Epidermal melanocyte (primary cell): ENCODE data around the gene OR5K2.
A peak's percentile ranks its signal among the peaks of the same experiment; 100 is the strongest.

ENCODE experiments used
- DNase-seq: peaks from one replicate; pipeline ENCODE4 v3.0.0; 2011; ENCODE audit warnings: low spot score; ENCODE audit not compliant: insufficient read length

OR5K2 gene

DNA sequence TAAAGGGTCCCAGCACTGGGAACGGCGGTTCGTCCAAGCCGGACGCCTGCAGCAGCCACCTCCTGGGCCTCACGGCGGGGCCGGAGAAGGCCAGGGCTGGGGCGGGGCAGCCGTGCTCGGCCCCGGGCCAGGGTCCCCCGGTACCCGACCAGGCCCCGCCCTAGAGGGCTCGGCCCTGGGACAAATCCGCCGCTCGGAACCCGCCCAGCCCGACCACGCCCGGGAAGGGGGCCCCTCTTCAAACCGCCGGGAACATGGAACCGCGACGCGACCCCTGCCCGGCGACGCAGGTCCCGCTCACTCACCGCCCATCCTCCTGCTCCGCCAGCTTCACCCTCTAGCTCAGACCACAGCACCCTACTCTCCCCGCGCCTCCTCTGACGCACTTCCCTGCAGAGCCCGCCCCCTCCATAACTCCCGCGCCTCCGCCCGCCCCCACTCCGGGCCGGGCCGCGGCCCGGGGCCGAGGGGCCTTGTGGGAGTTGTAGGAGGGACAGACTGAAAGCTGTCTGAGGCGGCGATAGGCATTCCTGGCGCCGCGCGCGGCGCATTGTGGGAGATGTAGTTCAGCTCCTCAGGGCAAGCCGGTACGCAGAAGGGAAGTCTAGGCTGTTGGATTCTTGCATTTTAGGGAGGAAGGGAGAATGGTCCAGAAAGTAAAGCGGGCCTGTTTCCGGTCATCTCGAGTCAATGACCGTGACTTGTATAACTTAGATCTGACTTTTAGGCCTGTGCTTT lies 25.2 kb downstream of the OR5K2 start, which contains the start of gene CLDND1:
Gene CLDND1 (minus strand): TSS at position 359 of the 738 bp plus-strand sequence. CDS start 1,478 bp downstream, outside the sequence.
- peak; percentile 90 for DNase-seq

DNA sequence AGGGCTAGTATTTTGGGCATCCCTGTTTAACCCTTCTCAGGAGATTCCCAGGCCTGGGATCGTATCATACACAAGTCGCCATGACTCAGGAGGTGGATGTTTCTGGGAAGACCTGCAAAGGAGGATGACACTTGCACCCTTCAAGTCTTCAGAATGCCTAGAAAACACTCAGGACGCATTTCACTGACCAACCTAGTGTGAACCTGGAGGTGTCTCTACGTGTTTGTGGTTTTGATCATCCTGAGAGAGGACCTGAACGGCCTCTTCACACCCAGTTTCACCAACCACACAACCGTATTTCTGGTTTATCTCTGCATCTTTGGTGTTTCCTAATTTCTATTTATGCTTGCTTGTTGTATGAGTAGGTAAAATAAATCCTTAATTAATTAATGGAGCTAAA lies 28.0 kb downstream of the OR5K2 start:
- DNase-seq: no peak

DNA sequence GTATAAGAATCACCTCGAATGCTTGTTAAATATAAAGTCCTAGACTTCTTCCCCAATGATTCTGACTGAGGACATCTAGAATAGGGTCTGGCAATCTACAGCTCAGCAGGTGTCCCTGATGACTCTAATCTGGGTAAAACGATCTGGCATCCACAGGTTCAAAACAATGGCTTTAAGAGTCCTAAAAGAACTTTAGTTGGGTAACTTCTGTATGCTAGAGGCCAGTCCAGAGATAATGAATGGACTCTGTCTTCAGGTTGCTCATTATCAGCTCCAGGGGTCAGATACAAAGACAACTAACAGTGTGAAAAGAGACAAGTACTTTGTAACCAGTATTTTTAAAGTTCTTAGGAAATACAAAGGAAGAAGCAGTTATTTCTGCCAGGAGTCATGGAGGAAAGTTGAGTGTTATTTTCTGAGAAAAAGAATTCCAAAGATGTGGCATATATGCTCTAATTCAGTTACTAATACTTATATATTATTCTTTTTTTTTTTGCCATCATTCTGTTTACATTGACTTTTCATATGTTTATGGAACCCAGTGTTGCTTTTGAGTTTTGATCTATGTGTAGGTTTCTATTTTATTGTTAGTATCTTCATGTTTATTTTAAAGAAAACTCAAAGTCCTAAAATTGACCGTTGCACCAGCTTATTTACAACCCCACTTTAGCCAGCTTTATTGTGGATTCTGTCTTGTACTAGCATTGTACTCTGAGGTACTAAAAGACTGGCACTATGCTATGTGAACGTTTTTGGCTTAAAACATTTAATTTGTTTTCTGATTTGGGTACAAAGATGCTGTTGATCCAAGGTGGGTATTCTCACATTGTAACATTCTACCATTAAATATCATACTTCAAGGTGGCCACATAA lies 31.2 kb downstream of the OR5K2 start:
- DNase-seq: no peak

GRCh38 chr3:98529856-98530459 lies 32.5 kb downstream of the OR5K2 start:
- no peak for DNase-seq

DNA sequence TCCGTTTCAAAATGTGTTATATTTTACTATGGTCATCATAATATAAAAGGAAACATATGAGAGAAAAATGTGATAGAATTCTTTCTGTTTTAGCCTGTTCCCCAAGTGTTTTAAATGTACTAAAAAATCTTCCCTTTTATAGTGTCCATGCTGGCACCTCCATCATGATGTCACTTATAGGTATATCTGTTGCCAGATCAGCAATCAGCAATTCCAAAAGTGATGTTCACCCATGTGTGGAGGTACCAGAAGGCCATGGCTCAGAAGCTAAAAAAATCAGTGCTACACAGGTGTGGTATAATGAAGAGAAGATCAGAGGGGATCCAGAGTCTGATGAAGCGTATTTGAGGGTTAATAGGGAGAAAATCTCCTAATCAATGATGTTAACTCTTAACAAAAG lies 33.2 kb downstream of the OR5K2 start:
- no peak for DNase-seq

GRCh38 chr3:98531622-98532274 lies 34.3 kb downstream of the OR5K2 start, which contains the start of gene GPR15:
Gene GPR15, plus strand, starts transcription at chr3:98531978. Its CDS starts 56 bp downstream, at chr3:98532034.
- no peak for DNase-seq

- DNase-seq: no peak
Measured at GRCh38 chr3:98532275-98532637, 34.8 kb downstream of the OR5K2 start.

DNA sequence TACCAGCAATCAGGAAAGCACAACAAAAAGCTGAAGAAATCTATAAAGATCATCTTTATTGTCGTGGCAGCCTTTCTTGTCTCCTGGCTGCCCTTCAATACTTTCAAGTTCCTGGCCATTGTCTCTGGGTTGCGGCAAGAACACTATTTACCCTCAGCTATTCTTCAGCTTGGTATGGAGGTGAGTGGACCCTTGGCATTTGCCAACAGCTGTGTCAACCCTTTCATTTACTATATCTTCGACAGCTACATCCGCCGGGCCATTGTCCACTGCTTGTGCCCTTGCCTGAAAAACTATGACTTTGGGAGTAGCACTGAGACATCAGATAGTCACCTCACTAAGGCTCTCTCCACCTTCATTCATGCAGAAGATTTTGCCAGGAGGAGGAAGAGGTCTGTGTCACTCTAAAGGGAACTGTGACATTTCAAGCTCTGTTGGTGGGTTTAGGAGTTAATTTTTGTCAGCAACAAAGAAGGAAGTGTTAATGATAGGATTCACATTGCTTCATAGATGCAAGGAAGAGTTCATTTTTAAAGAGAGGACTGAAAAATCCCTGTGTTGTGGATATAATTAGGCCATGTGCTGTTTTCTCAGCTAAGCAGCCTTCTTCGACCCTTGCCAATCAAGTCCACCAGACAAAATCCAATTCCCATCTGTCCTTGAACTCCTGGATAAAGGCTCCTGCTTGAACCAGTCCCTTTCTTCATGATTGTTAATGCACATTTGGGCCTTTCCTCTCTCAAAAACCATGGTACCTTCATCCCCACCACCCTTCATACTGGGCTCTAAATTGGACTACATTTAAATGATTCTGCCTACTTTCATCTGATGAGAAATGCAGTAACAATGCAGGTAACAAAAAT lies 35.5 kb downstream of the OR5K2 start:
- no peak for DNase-seq

DNA sequence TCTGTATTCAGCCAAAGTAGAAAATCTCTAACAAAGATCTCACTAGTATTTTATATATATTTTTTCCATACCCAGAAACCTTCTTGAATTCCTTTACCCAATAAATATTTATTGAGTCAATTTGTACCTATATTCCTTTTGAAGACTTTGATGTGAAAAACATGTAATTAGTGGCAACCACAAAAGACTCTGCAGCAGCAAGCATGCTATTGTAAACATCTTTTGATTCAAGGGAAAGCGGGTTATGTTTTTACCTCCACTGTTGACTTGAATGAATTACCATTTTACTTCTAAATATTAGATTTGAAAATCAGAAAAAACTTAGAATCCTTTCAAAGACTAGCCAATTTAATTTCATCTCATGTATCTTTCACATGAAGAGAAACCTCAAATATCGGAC lies 36.7 kb downstream of the OR5K2 start:
- DNase-seq: no peak

GRCh38 chr3:98534734-98535133 lies 37.3 kb downstream of the OR5K2 start:
- DNase-seq: no peak

GRCh38 chr3:98536456-98537017 lies 39.1 kb downstream of the OR5K2 start:
- no peak for DNase-seq

DNA sequence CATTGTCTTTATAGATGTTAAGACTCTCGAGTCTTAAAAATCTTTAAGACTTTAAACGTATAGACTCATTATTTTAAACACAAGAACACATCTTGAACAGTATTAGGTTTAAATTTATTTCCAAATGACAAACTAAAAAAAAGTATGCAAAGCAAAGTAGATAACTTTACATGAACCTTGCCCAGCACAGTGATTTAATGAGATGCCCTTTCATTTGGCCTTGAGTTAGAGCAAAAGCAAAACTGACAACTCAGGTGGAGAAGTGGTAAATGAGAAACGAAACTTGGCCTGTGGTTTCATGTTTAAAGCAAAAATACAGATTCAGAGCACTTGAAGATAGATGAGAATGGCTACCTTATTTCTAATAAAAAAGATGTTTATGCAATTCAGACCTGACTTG lies 42.9 kb downstream of the OR5K2 start:
- no peak for DNase-seq

DNA sequence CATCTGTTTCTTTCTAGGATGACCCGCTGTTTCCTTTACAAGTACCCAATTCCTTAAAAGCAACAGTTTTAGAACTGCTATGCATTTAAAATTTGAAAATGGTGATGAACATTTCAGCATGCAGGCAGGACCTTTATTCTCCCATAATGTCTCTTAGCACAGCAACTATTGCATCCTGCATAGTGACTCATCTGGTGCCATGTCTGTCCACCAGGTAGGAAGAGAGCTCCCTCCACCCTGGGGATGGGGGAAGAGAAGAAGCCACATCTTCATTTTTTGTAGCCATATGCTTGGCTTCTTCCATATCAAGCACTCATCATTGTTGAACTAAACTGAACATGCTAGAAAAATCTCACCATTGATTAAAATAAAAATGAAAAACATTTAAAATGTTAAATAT lies 44.2 kb downstream of the OR5K2 start:
- DNase-seq: no peak

DNA sequence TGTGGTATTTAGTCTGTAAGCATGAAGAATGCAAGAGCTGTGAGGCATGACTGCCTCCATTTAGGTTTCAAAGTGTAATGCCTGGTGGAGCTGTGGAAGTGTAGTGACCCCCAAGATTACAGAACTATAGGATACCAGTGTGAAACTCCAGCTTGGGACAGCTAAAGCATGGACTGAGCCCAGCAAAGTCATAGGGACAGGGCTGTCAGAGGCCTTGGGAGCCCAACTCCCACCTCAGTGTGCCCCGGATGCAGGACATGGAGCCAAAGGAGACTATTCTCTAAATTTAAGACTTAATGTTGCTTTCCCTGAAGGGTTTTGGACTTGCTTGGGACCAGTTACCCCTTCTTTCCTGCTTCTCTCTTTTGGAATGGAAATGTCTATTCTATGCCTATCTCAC lies 45.1 kb downstream of the OR5K2 start:
- no peak for DNase-seq

DNA sequence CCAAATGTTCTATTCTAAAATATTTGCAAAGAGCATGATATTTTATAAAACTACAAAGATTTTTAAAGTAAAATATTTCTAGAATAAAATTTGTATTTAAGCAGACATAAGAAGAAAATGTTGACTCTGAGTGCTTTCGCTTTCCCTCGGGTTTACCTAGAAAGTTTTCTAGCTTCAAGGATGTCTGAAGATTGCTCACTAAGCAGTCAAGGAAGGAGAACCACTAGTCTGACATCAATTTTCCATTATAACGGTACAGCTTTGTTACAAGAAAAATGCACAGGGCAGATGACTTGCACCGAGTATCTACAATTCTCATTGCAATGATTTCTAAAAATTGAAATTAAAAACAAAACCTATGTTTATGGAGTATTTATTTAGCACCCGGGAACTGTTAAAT lies 48.5 kb downstream of the OR5K2 start:
- no peak for DNase-seq
